Measurements from ENCODE around the gene ATXN1.

- TF ChIP-seq CTCF (IDR thresholded peaks at IDR 0.05; ENCODE audit: insufficient read depth, low read length) (no peak), POLR2AphosphoS5 (IDR thresholded peaks at IDR 0.05; ENCODE audit: low read depth) (no peak), REST (IDR thresholded peaks at IDR 0.05; ENCODE audit: insufficient replicate concordance, low read depth) (no peak)
Measured at GRCh38 chr6:16521528-16521927, 239.7 kb downstream of the ATXN1 start.

Data from HL-60 (cell line).